CD4-positive, alpha-beta T cell treated with Interleukin-15 for 1 hour (primary cell): ENCODE results near the gene UNC13C.
"Not testable (repeated sequence)": the region's sequence is repeated elsewhere in the genome, so short reads cannot be mapped to it uniquely, and the experiment has no call there.

ENCODE experiments used
- DNase-seq: peaks from one replicate; pipeline ENCODE4 v3.0.0-alpha.2; 2020

The UNC13C gene

GRCh38 chr15:53978253-53978906 is at the start of gene UNC13C:
Gene UNC13C, plus strand, starts transcription at chr15:53978441. Its CDS starts 34,463 bp downstream, at chr15:54012904.
- DNase-seq, result no peak

DNA sequence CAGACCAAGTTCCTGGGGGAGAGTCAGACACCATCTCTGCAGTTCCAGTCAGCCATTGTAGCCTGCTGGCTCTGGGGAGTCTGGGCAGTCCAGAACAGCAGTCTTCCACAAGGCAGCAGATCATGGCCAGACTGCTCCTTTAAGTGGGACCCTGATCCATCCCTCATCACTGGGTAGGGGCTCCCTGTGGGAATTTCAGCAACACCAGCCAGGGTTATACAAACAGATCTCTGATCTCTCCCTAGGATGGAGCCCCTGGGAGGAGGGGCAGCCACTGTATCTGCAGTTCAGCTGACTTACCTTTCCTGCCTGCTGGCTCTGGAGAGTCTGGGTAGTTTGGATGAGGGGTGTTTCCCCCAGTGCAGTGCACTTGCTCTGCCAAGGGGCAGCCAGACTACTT is 42.1 kb upstream of the UNC13C start:
- no peak for DNase-seq

GRCh38 chr15:53937632-53938031 is 40.6 kb upstream of the UNC13C start:
- not testable (repeated sequence) for DNase-seq

DNA sequence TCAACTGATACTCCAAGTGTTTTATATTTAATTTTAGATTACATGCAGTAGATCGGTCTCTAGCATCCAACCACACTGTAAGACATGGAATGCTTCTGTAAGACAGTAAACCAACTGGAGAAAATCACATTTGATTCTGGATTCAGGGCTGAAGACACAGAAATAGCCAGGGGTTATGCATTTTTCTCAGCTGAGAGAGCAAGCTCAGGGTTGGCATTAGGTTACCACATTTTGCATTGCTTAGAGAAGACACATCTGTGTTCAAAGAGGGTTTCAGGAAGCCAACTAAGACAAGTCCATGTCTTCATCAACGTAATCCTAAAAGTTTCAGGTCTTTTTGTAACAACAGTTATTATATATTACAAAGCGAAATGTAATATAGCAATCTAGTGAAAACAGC is 27.7 kb upstream of the UNC13C start:
- DNase-seq, result no peak

DNA sequence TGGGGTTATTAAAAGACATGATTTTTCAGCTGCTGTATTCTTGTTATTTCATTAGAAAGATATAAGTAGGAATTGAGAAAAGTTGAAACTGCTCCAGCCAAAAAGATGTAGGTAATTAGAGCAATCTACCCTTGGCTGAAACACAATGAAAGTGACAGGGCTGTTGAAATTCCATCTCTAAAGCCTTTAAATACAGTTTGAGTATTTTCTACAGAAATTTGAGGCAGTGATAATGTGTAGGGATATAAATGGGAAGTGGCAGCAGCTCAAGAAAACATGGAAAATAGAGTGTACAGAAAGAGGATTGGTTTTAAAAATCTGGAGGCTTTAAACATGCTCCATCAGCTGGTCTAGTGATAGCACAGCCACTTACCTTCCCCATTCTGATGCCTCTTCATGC is 22.8 kb upstream of the UNC13C start:
- no peak for DNase-seq

DNA sequence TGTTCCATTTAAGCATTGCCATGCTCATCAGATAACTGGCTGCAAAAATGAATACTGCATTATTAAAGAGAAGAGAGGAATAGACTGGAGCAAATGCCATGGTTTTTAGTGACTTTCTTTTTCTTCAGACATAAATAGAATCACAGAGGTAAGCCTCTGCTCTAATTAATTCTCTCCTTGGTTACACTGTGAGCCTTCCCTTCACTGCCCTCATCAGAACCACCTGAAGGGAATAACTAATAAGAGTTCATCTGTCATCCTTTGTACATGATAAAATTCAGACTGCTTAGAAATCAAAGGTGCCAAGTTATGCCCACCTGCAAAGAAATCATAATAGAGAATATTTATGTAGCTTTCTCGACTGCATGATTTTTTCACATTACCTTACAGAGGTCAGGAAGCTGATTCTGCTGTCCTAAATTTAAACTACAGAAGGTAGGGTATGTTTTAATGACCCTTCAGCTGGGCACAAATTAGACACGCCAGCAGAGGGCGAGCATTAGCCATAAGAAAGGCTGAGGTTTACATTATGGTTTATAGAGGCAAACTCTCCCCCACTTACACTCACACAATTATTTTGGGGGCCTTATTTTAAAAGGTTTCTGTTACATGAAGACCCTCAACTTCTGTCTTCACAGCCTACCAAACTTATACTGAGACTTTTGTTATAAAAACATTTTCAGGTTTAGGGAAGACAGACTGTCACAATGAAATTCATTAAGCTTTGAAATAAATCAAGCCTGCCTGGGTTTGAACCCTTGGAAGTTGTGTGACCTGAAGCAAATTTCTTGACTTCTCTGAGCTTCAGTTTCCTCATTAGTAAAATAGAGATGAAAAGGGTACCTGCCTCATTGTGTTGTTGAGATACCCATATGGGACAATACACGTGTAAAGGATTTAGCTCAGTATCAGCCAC is 15.3 kb upstream of the UNC13C start:
- DNase-seq, result no peak

DNA sequence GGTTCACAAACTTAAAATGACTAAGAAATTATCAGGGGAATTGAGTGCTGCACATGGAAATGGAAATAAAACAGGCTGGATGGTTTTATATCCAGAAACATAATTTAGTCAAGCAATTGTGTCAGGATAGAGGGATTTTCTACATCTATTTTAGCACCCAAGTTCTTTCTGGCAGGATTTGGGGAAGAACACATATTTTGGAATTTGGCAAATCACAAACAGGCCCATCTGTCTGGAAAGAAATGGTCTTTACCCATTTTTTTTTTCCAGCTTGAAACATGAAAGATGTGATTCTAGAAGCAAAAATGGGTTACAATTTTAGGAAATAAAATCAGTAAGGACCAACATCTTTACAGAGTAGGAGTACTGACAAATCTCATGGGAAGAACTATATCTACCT is 14.4 kb upstream of the UNC13C start:
- no peak for DNase-seq

DNA sequence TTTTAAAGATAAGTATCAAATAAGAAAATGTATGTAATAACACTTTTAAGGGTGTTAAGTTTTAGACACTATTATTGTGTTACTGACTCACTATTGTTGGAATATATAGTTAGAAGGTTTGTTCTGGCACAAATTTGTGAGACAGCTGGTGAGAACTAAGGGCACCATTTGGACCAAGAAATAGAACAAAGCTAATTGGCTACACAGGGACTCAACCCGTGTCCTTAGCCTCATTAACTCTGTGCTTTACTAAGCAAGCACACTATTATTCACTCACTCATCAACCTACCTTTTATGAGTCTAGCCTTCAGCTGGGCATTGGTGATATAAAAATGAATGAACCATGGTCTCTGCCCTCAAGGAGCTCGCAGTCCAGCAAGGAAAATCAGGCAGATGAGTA is 4.1 kb upstream of the UNC13C start:
- DNase-seq, result no peak

- DNase-seq, result no peak
Observed at GRCh38 chr15:53974813-53975212, 3.4 kb upstream of the UNC13C start.

GRCh38 chr15:53976844-53977392 is 1.3 kb upstream of the UNC13C start:
- no peak for DNase-seq

DNA sequence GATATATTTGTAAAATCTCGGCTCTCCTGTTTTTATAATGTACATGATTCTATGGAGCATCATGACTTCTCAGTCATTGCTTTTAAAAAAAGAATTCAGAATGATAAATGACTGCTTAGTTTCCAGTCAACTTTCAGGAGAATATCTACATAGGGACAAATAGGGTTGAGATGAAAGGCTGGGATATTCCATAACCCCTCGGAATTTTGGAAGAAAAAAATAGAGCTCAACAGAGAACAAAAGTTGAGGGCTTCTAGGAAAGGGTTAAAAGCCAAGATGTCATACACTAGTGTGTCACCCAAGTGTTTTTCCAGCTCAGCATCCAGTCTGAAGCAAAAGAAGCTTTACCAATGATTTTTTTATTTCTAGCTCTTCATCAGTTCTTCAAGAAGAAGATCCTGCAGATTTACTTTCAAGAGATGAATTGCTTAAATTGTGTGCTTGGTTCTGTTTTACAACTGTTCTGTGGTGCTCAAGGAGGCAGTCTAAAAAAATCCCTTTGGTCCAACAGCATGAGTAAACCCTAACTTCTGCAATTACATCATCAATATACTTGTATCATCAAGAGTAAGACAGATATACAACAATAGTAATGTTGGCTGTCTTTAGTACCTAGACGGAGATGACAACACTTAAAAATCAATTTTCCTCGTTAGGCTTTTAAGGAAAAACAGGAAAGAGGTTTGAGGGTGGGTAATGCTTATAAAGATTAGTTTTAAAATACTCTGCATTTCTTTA is 979 bp downstream of the UNC13C start:
- DNase-seq, result no peak

- no peak for DNase-seq
Observed at GRCh38 chr15:53980021-53980420, 1.8 kb downstream of the UNC13C start.

DNA sequence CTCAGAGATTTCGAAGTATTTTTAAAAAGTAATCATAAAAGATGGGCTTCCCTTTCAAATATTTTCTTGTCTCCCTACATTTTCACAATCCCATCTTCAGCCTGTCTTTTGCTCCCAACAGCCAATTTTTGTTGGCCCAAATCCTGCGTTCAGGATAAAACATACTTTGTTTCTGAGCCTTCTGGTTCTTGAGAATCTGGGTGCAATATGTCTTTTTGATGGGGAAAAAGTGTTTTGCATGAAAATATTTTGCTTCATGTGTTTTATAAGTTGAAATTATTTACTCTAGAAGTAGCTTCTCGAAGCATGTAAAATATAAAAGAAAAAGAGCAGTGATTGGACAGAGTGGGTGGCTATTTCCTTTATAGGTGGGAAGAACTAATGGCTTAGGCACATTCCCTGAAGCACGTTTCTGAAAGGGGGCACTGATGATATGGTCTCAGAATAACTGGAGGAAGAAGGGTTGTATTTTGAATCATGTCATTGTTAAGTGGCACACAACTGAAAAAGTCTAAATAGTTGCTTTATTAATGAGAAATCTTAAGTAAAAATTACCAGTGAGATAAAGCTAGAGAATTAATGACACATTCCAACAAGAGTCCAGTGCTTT is 3.9 kb downstream of the UNC13C start:
- DNase-seq, result no peak

DNA sequence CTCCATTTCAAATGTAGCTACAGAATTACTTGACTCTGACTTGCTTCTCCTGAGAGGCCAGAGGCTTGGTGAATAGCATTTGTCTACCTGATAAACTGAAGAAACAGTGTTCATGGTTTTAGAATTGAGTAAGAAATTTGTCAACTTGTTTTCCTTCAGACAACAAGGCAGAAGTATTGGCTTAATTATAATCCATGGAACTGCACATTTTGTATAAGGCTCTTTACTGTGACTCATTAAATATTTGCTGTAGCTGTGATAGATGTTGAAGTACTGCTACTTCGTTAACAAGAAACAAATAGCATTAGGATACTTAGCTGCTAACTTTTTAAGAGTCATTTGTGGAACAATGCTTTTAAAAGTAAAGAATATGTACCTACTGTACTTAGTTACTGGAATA is 4.6 kb downstream of the UNC13C start:
- no peak for DNase-seq

- no peak for DNase-seq
Observed at GRCh38 chr15:53984221-53984620, 6.0 kb downstream of the UNC13C start.

DNA sequence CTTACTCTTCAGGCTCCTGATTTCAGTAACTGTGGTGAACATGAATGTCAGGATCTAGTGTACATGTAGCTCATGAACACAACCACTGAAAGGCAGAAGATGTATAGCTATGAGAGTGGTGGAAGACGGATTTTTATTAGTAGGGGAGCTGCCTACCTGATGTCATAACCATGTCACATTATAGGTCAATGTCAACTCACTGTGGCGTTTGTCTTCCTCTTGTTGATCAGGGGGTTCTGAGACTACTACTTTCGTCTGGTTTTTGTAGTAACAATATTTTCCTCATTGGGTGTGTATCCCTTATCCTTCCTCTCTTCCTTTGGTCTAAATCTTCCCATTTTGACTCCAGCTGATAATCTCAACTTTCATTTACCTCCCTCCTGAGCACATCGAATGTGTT is 7.3 kb downstream of the UNC13C start:
- DNase-seq, result no peak

DNA sequence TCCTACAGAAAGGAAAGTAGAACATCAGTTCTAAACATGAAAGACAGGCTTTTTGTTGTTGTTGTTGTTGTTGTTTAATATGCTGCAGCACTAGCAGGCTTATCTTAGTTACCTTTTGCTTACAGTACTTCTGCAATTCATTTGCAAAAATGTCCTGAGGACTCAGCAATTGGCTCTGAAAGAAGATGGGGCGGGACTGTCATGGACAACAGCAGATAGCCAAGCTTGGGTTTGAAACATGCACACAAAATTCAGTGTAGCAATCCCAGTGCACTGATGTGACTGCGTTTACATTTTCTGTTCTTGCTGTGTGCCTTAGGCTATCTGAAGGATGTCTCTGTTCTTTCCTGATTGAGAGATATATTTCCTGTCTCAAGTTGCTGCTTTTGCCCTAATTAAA is 9.2 kb downstream of the UNC13C start:
- no peak for DNase-seq

DNA sequence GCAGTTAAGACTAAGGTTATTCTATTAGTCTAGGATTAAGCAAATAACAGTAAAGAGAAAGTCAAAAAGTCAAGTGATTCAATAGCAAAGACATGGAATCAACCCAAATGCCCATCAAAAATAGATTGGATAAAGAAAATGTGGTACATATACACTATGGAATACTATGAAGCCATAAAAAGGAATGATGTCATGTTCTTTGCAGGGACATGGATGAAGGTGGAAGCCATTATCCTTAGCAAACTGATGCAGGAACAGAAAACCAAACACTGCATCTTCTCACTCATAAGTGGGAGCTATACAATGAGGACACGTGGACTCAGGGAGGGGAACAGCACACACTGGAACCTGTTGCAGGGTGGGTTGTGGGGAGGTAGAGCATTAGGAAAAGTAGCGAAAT is 29.0 kb downstream of the UNC13C start:
- DNase-seq, result no peak

DNA sequence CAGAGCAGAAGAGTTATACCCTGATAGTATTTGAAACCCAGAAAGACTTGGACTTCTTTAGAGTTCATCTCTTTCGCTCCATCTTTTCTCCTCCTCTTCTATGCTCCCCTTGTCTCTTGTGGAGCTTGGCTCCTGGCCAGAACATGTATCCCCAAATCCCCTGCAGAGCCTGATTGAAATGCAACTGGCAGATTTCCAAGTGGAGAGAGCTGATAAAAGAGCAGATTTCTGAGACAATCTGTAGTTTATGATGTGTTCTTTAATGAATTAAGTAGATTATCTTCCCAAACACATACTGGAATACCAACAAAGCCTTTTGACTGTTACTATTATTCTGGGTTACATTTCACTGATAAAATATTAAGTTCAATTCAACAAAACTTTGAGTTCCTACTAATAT is 33.4 kb downstream of the UNC13C start:
- no peak for DNase-seq

- no peak for DNase-seq
Observed at GRCh38 chr15:54014067-54014655, 35.9 kb downstream of the UNC13C start.

GRCh38 chr15:54017251-54017650 is 39.0 kb downstream of the UNC13C start:
- no peak for DNase-seq

GRCh38 chr15:54017959-54018358 is 39.7 kb downstream of the UNC13C start:
- DNase-seq, result no peak

DNA sequence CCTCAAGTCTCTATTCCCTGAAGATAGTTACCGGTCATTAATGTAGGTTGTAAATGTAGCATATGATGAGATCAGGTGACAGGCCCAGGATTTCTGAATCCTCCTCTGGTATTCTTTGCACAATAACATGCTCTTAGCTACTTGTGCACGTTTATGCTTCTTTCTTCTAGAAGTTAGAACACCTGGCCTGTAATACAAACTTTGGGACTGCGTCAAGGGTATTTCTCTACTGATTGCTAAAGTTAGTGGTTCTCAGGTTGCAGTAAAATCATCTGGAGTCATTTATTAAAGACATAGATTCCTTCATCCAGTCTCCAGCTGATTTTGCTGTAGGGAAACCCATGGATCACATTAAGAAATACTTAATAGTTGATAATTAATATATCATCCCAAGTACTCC is 48.0 kb downstream of the UNC13C start:
- DNase-seq, result no peak
